Measurements from ENCODE around the gene NMRAL1.

DNA sequence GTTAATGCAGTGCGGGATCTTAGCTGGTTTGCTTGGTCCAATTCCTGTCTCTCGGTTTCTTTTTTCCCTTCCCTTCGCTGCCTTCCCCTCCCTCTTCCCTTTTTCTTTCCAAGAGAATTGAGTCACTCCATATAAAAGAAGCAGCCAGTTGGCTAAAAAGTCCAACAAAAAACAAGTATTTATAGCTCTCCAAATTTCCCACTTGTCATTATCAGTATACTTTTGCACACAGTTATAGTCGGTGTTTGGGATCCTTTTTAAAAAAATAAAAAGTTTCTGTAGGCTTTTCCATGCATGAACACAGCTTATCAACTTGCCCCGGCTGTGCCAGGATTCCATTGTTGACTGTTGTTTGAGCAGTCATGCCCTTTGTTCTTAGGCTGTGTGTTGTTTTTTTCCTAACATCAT lies 26.6 kb upstream of the NMRAL1 start:
- TF ChIP-seq CTCF (IDR thresholded peaks at IDR 0.05) (no peak), POLR2A (IDR thresholded peaks at IDR 0.05) (no peak)

All from upper lobe of left lung (tissue), 4 donors.